SIG-M5 (cell line): ENCODE results near the gene OSBP2.
"Not testable (repeated sequence)": the region's sequence is repeated elsewhere in the genome, so short reads cannot be mapped to it uniquely, and the experiment has no call there.

Source experiments
- DNase-seq: peaks from one replicate; lab custom pipeline; 2025; lab: John Stamatoyannopoulos, UW

OSBP2 gene

GRCh38 chr22:30718938-30719337 lies 24.3 kb downstream of the OSBP2 start:
- DNase-seq: no peak

- no peak for DNase-seq
Observed at GRCh38 chr22:30720263-30720837, 25.7 kb downstream of the OSBP2 start.

- DNase-seq: no peak
Observed at GRCh38 chr22:30721741-30722140, 27.1 kb downstream of the OSBP2 start.

- DNase-seq: no peak
Observed at GRCh38 chr22:30728826-30729225, 34.2 kb downstream of the OSBP2 start.

- no peak for DNase-seq
Observed at GRCh38 chr22:30731658-30732057, 37.0 kb downstream of the OSBP2 start.

GRCh38 chr22:30732426-30732825 lies 37.8 kb downstream of the OSBP2 start:
- no peak for DNase-seq

GRCh38 chr22:30733181-30733631 lies 38.5 kb downstream of the OSBP2 start:
- DNase-seq: no peak

- not testable (repeated sequence) for DNase-seq
Observed at GRCh38 chr22:30740007-30740406, 45.3 kb downstream of the OSBP2 start.

- DNase-seq: not testable (repeated sequence)
Observed at GRCh38 chr22:30740511-30740910, 45.8 kb downstream of the OSBP2 start.

- DNase-seq: no peak
Observed at GRCh38 chr22:30742291-30743256, 47.9 kb downstream of the OSBP2 start.

GRCh38 chr22:30743257-30744020 lies 48.8 kb downstream of the OSBP2 start:
- no peak for DNase-seq

GRCh38 chr22:30744224-30744623 lies 49.5 kb downstream of the OSBP2 start:
- DNase-seq: no peak

- DNase-seq: no peak
Observed at GRCh38 chr22:30747493-30747892, 52.8 kb downstream of the OSBP2 start.

GRCh38 chr22:30749272-30749671 lies 54.6 kb downstream of the OSBP2 start:
- no peak for DNase-seq

- DNase-seq: no peak
Observed at GRCh38 chr22:30749849-30750248, 55.2 kb downstream of the OSBP2 start.

- DNase-seq: no peak
Observed at GRCh38 chr22:30751529-30751928, 56.9 kb downstream of the OSBP2 start.

GRCh38 chr22:30752771-30753170 lies 58.1 kb downstream of the OSBP2 start:
- DNase-seq: no peak

- DNase-seq: no peak
Observed at GRCh38 chr22:30753701-30754100, 59.0 kb downstream of the OSBP2 start.

- DNase-seq: no peak
Observed at GRCh38 chr22:30754521-30754920, 59.8 kb downstream of the OSBP2 start.

GRCh38 chr22:30754971-30755758 lies 60.5 kb downstream of the OSBP2 start:
- no peak for DNase-seq

GRCh38 chr22:30755759-30756124 lies 61.1 kb downstream of the OSBP2 start:
- no peak for DNase-seq
